HEK293T (cell line): Measurements from ENCODE around the gene CTAG1B.
"Not testable (repeated sequence)": the region's sequence is repeated elsewhere in the genome, so short reads cannot be mapped to it uniquely, and the experiment has no call there.

Source experiments
- CTCF ChIA-PET: fragments of 350-600 bp; formaldehyde crosslinking; extraction: SDS; loops from one replicate; lab custom pipeline; 2021; ENCODE audit warnings: antibody characterized with exemption, inconsistent platforms; lab: Yijun Ruan, JAX
- POLR2A ChIA-PET: fragments of 350-600 bp; formaldehyde crosslinking; extraction: SDS; loops from one replicate; lab custom pipeline; 2020; ENCODE audit warnings: antibody characterized with exemption, inconsistent platforms; lab: Yijun Ruan, JAX
- DNase-seq: peaks from one replicate; pipeline ENCODE4 v3.0.0; 2012; ENCODE audit warnings: mixed read lengths; ENCODE audit errors: extremely low spot score
- ARNT ChIP-seq: fragments of 450-650 bp; IDR thresholded peaks from 2 replicates; pipeline ENCODE4 v1.6.1; 2017; ENCODE audit warnings: mild to moderate bottlenecking
- BHLHE40 ChIP-seq: fragments of 450-650 bp; IDR thresholded peaks from 2 replicates; pipeline ENCODE4 v1.6.1; 2016; ENCODE audit warnings: mild to moderate bottlenecking, moderate library complexity, borderline replicate concordance
- CTBP1 ChIP-seq: fragments of 450-650 bp; IDR thresholded peaks from 2 replicates; pipeline ENCODE4 v1.6.1; 2016; ENCODE audit warnings: borderline replicate concordance
- ELF4 ChIP-seq: fragments of 450-650 bp; IDR thresholded peaks from 2 replicates; pipeline ENCODE4 v1.6.1; 2017; ENCODE audit warnings: antibody characterized with exemption
- FOXA1 ChIP-seq: fragments of 450-650 bp; IDR thresholded peaks from 2 replicates; pipeline ENCODE4 v1.6.1; 2016; ENCODE audit warnings: mild to moderate bottlenecking
- FOXK2 ChIP-seq: fragments of 450-650 bp; IDR thresholded peaks from 2 replicates; pipeline ENCODE4 v1.6.1; 2016; ENCODE audit warnings: mild to moderate bottlenecking
- FOXM1 ChIP-seq: fragments of 450-650 bp; IDR thresholded peaks from 2 replicates; pipeline ENCODE4 v1.6.1; 2017; ENCODE audit warnings: mild to moderate bottlenecking, borderline replicate concordance
- HDGF ChIP-seq: fragments of 450-650 bp; IDR thresholded peaks from 2 replicates; pipeline ENCODE4 v1.6.1; 2017; ENCODE audit warnings: antibody characterized with exemption, borderline replicate concordance
- L3MBTL2 ChIP-seq: fragments of 450-650 bp; conservative IDR thresholded peaks from 2 replicates; pipeline ENCODE4 v1.6.1; 2016; ENCODE audit warnings: mild to moderate bottlenecking
- LEF1 ChIP-seq: fragments of 450-650 bp; IDR thresholded peaks from 2 replicates; pipeline ENCODE4 v1.6.1; 2017; ENCODE audit warnings: mild to moderate bottlenecking, borderline replicate concordance
- NFRKB ChIP-seq: fragments of 450-650 bp; IDR thresholded peaks from 2 replicates; pipeline ENCODE4 v1.6.1; 2016; ENCODE audit warnings: mild to moderate bottlenecking, moderate library complexity
- SP1 ChIP-seq: fragments of 450-650 bp; IDR thresholded peaks from 2 replicates; pipeline ENCODE4 v1.6.1; 2017
- SUZ12 ChIP-seq: fragments of 450-650 bp; IDR thresholded peaks from 2 replicates; pipeline ENCODE4 v1.6.1; 2016; ENCODE audit warnings: mild to moderate bottlenecking
- TARDBP ChIP-seq: fragments of 450-650 bp; IDR thresholded peaks from 2 replicates; pipeline ENCODE4 v1.6.1; 2016
- ZNF384 ChIP-seq: fragments of 450-650 bp; IDR thresholded peaks from 2 replicates; pipeline ENCODE4 v1.6.1; 2016
- TF ChIP-seq, protein P1 (sequence below): fragments of 450-650 bp; IDR thresholded peaks from 2 replicates; pipeline ENCODE4 v1.6.1; 2016

The CTAG1B gene

DNA sequence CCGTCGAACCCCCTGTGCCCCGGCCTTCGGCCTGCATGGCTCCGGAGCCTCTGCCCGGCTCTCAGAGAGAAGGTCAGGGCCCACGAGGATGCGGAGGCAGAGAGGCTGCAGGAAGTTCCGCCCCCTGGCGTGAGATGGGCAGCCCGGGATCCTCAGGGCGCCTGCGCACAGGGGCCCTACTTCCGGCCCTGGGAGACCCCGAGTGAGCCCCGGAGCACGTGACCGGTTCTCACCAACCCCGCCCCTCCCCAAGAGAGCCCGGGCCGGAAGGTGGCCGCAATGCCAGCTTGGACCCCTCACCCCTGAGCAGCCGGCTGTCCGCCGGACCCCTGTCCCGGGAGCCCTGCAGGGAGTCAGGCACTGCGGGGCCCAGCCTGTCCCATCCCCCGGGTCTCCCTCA, at the start of gene CTAG1B:
Gene CTAG1B (minus strand): TSS at position 101 of the 400 bp plus-strand sequence. CDS start 64 bp downstream, at position 37.
- DNase-seq, POLR2A ChIA-PET, CTCF ChIA-PET: not testable (repeated sequence)

DNA sequence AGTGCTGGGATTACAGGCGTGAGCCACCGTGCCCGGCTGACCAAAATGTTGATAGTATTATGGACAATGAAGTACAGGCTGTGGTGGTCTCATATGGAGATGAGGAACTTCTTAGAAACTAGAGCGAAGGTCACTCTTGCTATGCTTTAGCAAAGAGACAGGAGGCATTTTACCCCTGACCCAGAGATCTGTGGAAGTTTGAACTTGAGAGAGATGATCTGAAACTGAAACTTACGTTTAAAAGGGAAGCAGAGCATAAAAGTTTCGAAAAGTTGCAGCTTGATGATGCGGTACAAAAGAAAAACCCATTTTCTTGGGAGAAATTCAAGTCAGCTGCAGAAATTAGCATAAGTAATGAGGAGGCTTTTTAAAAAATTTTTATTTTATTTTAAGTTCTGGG, 42.8 kb upstream of the CTAG1B start:
- POLR2A ChIA-PET: no interaction called here
- TF ChIP-seq ELF4 (no peak), HDGF (no peak), FOXK2 (no peak), ZNF384 (no peak), TARDBP (no peak), NFRKB (no peak), BHLHE40 (no peak), SUZ12 (no peak), SP1 (no peak), ARNT (no peak), FOXA1 (no peak), CTBP1 (no peak), L3MBTL2 (no peak)
- no peak for DNase-seq
- CTCF ChIA-PET: no interaction called here

DNA sequence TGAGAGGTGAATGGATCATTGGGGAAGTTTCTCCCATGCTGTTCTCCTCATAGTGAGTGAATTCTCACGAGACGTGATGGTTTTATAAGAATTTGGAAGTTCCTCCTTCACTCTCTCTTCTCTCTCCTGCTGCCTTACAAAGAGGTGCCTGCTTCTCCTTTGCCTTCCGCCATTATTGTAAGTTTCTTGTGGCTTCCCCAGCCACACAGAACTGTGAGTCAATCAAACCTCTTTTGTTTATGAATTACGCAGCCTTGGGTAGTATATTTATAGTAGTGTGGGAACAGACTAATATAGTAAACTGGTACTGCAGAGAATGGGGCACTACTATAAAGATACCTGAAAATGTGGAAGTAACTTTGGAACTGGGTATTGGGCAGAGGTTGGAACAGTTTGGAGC, 42.1 kb upstream of the CTAG1B start:
- ChIA-PET POLR2A (no interaction called here), CTCF (no interaction called here)
- DNase-seq: no peak
- TF ChIP-seq TARDBP (no peak), CTBP1 (no peak), ZNF384 (no peak), SP1 (no peak), FOXM1 (no peak), HDGF (no peak), ELF4 (no peak), ARNT (no peak), L3MBTL2 (no peak), SUZ12 (no peak), NFRKB (no peak), LEF1 (no peak), FOXK2 (no peak), BHLHE40 (no peak), FOXA1 (no peak)
- TF ChIP-seq, protein P1, sequence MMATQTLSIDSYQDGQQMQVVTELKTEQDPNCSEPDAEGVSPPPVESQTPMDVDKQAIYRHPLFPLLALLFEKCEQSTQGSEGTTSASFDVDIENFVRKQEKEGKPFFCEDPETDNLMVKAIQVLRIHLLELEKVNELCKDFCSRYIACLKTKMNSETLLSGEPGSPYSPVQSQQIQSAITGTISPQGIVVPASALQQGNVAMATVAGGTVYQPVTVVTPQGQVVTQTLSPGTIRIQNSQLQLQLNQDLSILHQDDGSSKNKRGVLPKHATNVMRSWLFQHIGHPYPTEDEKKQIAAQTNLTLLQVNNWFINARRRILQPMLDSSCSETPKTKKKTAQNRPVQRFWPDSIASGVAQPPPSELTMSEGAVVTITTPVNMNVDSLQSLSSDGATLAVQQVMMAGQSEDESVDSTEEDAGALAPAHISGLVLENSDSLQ: no peak

DNA sequence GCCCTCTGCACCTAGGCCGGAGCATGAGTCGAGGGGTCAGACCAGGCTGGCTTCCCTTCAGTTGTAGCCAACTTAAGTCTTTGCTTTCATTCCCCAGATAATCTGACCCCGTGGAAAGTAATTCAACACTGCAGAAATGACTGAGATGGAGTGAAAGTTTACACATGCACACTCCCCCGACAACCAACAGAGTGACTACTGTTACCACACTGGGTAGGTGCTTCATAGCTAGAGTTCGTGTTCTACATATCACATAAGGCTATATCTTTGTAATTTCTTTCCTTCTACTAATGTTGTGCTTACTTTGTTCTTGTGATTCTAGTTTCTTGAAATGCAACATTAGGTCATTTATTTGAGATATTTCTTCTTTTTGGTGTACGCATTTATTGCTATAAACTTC, 41.5 kb upstream of the CTAG1B start:
- no peak for DNase-seq
- no peak for TF ChIP-seq CTBP1
- TF ChIP-seq ARNT: no peak
- TF ChIP-seq FOXA1: no peak
- no peak for TF ChIP-seq BHLHE40
- TF ChIP-seq SP1: no peak
- TF ChIP-seq TARDBP: no peak
- no peak for TF ChIP-seq NFRKB
- TF ChIP-seq, protein P1: no peak
- TF ChIP-seq L3MBTL2: no peak
- no peak for TF ChIP-seq FOXM1
- TF ChIP-seq SUZ12: no peak
- TF ChIP-seq HDGF: no peak
- TF ChIP-seq ELF4: no peak
- TF ChIP-seq ZNF384: no peak
- TF ChIP-seq LEF1: no peak
- ChIA-PET CTCF (no interaction called here), POLR2A (no interaction called here)

DNA sequence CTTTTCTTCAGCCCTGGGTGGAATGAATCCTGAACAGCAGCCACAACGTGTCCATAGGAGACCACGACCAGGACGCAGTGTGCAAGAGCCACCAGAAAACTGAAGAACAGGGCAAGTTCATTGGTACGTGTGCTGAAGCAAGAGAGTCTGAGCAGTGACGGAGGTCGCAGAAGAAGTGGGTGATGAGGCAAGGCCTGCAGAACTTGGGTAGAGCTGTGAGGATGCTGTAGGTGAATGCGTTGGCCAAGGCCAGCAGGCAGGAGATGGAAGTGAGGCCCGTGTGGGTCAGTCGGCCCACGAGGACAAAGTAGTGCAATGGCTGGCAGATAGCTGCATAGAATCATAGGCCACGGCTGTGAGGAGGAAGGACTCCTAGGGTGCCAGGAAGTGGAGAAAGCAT, 39.9 kb upstream of the CTAG1B start:
- POLR2A ChIA-PET: no interaction called here
- CTCF ChIA-PET: no interaction called here
- no peak for DNase-seq
- TF ChIP-seq FOXM1 (no peak), ZNF384 (no peak), L3MBTL2 (no peak), LEF1 (no peak)

DNA sequence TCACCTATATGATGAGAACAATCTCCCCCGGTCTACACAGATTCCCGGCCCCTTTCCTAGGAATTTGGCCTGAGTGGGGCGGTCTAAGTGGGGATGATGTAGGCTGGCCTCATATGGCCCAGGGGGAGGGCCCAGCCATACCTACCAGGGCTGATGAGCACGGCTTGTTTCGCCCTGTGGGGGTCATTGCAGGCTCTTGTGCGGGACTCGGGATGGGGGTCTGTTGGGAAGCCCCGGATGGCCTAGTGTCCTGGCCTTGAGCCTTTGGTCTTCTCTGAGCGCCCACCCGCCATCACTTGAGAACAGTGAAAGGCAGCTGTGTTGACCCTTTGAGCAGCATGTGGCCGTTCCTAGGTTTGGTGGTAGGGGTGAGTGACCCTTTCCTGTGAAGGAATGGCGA, 39.1 kb upstream of the CTAG1B start:
- ChIA-PET POLR2A (no interaction called here), CTCF (no interaction called here)
- TF ChIP-seq L3MBTL2: no peak
- TF ChIP-seq LEF1: no peak
- no peak for TF ChIP-seq TARDBP
- no peak for TF ChIP-seq ELF4
- TF ChIP-seq NFRKB: no peak
- TF ChIP-seq, protein P1: no peak
- TF ChIP-seq FOXK2: no peak
- TF ChIP-seq SP1: no peak
- no peak for TF ChIP-seq ARNT
- TF ChIP-seq CTBP1: no peak
- TF ChIP-seq BHLHE40: no peak
- TF ChIP-seq FOXM1: no peak
- no peak for TF ChIP-seq SUZ12
- TF ChIP-seq ZNF384: no peak
- TF ChIP-seq FOXA1: no peak
- TF ChIP-seq HDGF: no peak
- no peak for DNase-seq

DNA sequence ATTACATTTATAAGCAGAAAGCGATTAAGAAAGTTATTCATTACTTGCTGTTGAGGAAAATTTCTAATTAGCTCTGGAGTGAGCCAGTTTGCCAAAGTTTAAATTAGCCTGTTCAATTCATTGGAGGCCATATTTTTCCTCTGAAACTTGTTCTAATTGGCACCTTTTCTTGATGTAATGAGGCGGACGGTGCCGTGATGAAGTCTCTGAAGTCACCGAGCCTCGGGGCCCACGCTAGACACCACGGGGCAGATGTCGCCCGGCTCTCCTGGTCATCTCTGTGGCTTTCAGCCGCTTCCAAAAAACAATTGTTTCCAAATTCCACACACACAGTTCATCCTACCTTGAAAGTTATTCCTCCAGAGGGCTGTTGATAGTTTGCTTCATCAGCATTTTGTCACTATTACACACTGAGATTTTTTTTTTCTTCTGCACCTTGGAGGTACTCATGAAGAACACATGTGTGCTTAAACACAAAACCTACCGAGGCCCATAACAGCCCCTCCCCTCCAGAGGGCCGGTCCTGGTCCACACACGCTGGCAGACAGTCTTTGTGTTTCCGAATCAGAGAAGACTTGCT, 38.2 kb upstream of the CTAG1B start:
- POLR2A ChIA-PET: no interaction called here
- no peak for DNase-seq
- TF ChIP-seq NFRKB (no peak), CTBP1 (no peak), ELF4 (no peak), ARNT (no peak), FOXK2 (no peak), HDGF (no peak), FOXA1 (no peak), FOXM1 (no peak), SP1 (no peak)
- CTCF ChIA-PET: interaction anchor here (0.7 kb wide), 1 partner anchor 1734 kb away, joined by 6 read pairs; no protein-coding TSS in a partner anchor
